ENCODE results near the gene DHRS7B.
"Not testable (repeated sequence)": the region's sequence is repeated elsewhere in the genome, so short reads cannot be mapped to it uniquely, and the experiment has no call there.

The DHRS7B gene

DNA sequence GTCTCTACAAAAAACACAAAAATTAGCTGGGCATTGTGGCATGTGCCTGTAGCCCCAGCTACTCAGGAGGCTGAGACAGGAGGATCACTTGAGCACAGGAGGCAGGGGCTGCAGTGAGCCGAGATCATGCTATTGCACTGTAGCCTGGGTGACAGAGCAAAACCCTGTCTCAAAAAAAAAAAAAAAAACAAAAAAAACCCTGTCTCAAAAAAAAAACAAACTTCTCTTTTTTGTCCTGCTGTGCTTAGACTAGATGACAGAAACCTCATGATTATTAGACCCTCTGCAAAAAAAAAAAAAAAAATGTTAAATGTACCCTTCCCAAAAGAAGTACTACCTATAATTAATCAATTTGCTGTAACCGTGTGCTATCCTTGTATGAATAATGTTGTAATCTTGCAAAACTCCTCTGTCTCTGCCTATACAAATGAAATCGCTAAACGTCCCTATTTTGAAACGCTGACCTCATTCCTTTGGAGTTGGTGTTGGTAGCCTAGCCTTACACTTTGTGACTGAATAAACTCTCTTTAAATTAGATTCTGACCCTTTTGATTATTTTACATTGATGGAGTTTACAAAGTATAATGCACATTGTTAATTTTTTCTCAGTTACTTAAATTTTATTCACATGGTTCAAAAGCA lies 13.6 kb upstream of the DHRS7B start:
- Histone ChIP-seq H3K18ac (ENCODE audit: low read length) (no peak overlapping the region), H4K8ac (ENCODE audit: low read depth, low read length) (no peak overlapping the region), H3K14ac (ENCODE audit: low read length) (no peak overlapping the region), H3K79me1 (ENCODE audit: low read length) (no peaks in the 10 kb centered on the region), H3K27me3 (ENCODE audit: insufficient read depth, low read length) (no peaks in the 10 kb centered on the region), H3K23ac (ENCODE audit: low read length) (no peak overlapping the region), H2BK5ac (ENCODE audit: low read depth, low read length, poor library complexity) (no peak overlapping the region), H3K9ac (ENCODE audit: low read length) (no peak overlapping the region), H3K9me3 (ENCODE audit: insufficient read depth, low read depth, low read length) (no peaks in the 10 kb centered on the region), H4K12ac (ENCODE audit: low read depth, low read length) (no peak overlapping the region), H3K79me2 (ENCODE audit: control insufficient read depth, insufficient read depth, low read length, poor library complexity) (no peaks in the 10 kb centered on the region), H3K4me3 (ENCODE audit: low read depth, low read length) (no peak overlapping the region), H2BK12ac (ENCODE audit: low read length) (no peak overlapping the region), H3K27ac (ENCODE audit: low read depth, low read length) (no peak overlapping the region), H3K36me3 (ENCODE audit: control insufficient read depth in 1 of 2, insufficient read depth in 2 of 2, low read length in 2 of 2) (no peaks in the 10 kb centered on the region), H3K4me1 (ENCODE audit: control insufficient read depth in 1 of 2, insufficient read depth in 2 of 2, low read length in 2 of 2) (no peaks in the 10 kb centered on the region), H3K4ac (ENCODE audit: low read depth, low read length) (no peak overlapping the region), H3K4me2 (ENCODE audit: low read length) (no peak overlapping the region), H4K91ac (ENCODE audit: low read depth, low read length) (no peak overlapping the region), H2BK120ac (ENCODE audit: insufficient read depth, low read length, poor library complexity) (no peak overlapping the region), H2AK5ac (ENCODE audit: low read length) (no peak overlapping the region), H2AFZ (ENCODE audit: insufficient read depth, low read length, poor library complexity) (no peak overlapping the region)
- no peak for DNase-seq
- WGBS (ENCODE audit: extremely low coverage, insufficient coverage, insufficient read length), result no CpG with 5 or more reads among the region's 5 CpGs

- Histone ChIP-seq H3K4me3 (ENCODE audit: low read depth, low read length) (no peak overlapping the region), H3K27me3 (ENCODE audit: insufficient read depth, low read length) (no peaks in the 10 kb centered on the region), H2BK5ac (ENCODE audit: low read depth, low read length, poor library complexity) (no peak overlapping the region), H4K91ac (ENCODE audit: low read depth, low read length) (no peak overlapping the region), H3K23ac (ENCODE audit: low read length) (no peak overlapping the region), H3K36me3 (ENCODE audit: control insufficient read depth in 1 of 2, insufficient read depth in 2 of 2, low read length in 2 of 2) (no peaks in the 10 kb centered on the region), H3K18ac (ENCODE audit: low read length) (no peak overlapping the region), H3K9ac (ENCODE audit: low read length) (no peak overlapping the region), H3K4me1 (ENCODE audit: control insufficient read depth in 1 of 2, insufficient read depth in 2 of 2, low read length in 2 of 2) (no peaks in the 10 kb centered on the region), H2AFZ (ENCODE audit: insufficient read depth, low read length, poor library complexity) (no peak overlapping the region), H4K12ac (ENCODE audit: low read depth, low read length) (no peak overlapping the region), H3K4me2 (ENCODE audit: low read length) (no peak overlapping the region), H3K9me3 (ENCODE audit: insufficient read depth, low read depth, low read length) (no peaks in the 10 kb centered on the region), H3K14ac (ENCODE audit: low read length) (no peak overlapping the region), H3K79me2 (ENCODE audit: control insufficient read depth, insufficient read depth, low read length, poor library complexity) (no peaks in the 10 kb centered on the region), H2BK120ac (ENCODE audit: insufficient read depth, low read length, poor library complexity) (no peak overlapping the region), H4K8ac (ENCODE audit: low read depth, low read length) (no peak overlapping the region), H2BK12ac (ENCODE audit: low read length) (no peak overlapping the region), H3K4ac (ENCODE audit: low read depth, low read length) (no peak overlapping the region), H3K27ac (ENCODE audit: low read depth, low read length) (no peak overlapping the region), H3K79me1 (ENCODE audit: low read length) (no peaks in the 10 kb centered on the region), H2AK5ac (ENCODE audit: low read length) (no peak overlapping the region)
- DNase-seq, result no peak
- WGBS (ENCODE audit: extremely low coverage, insufficient coverage, insufficient read length), result no CpG with 5 or more reads among the region's 1 CpG
Observed at GRCh38 chr17:21113716-21114115, 13.0 kb upstream of the DHRS7B start.

DNA sequence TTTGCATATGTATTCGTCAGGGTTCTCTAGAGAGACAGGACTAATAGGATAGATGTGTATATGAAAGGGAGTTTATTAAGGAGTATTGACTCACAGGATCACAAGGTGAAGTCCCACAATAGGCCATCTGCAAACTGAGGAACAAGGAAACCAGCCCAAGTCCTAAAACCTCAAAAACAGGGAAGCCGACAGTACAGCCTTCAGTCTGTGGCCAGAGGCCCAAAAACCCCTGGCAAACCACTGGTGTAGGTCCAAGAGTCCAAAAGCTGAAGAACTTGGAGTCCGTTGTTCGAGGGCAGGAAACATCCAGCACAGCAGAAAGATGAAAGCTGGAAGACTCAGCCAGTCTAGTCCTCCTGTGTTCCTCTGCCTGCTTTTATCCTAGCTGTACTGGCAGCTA lies 12.0 kb upstream of the DHRS7B start:
- peak in 1 of 2 donors; percentile 4 for DNase-seq
- H4K12ac ChIP-seq (ENCODE audit: low read depth, low read length); H3K9me3 ChIP-seq (ENCODE audit: insufficient read depth, low read depth, low read length); H3K79me2 ChIP-seq (ENCODE audit: control insufficient read depth, insufficient read depth, low read length, poor library complexity); H3K79me1 ChIP-seq (ENCODE audit: low read length); H3K9ac ChIP-seq (ENCODE audit: low read length); H3K4me3 ChIP-seq (ENCODE audit: low read depth, low read length); H2AK5ac ChIP-seq (ENCODE audit: low read length); H3K18ac ChIP-seq (ENCODE audit: low read length); H3K36me3 ChIP-seq (ENCODE audit: control insufficient read depth in 1 of 2, insufficient read depth in 2 of 2, low read length in 2 of 2); H2BK5ac ChIP-seq (ENCODE audit: low read depth, low read length, poor library complexity); H3K4me1 ChIP-seq (ENCODE audit: control insufficient read depth in 1 of 2, insufficient read depth in 2 of 2, low read length in 2 of 2); H3K4me2 ChIP-seq (ENCODE audit: low read length); H3K14ac ChIP-seq (ENCODE audit: low read length); H3K23ac ChIP-seq (ENCODE audit: low read length); H2AFZ ChIP-seq (ENCODE audit: insufficient read depth, low read length, poor library complexity); H2BK12ac ChIP-seq (ENCODE audit: low read length); H4K91ac ChIP-seq (ENCODE audit: low read depth, low read length); H3K4ac ChIP-seq (ENCODE audit: low read depth, low read length); H2BK120ac ChIP-seq (ENCODE audit: insufficient read depth, low read length, poor library complexity); H4K8ac ChIP-seq (ENCODE audit: low read depth, low read length); H3K27ac ChIP-seq (ENCODE audit: low read depth, low read length); H3K27me3 ChIP-seq (ENCODE audit: insufficient read depth, low read length): not testable (repeated sequence)
- WGBS (ENCODE audit: extremely low coverage, insufficient coverage, insufficient read length), result no CpG with 5 or more reads among the region's 4 CpGs

GRCh38 chr17:21119247-21119918 lies 7.4 kb upstream of the DHRS7B start:
- Histone ChIP-seq H3K4me2 (ENCODE audit: low read length) (no peak overlapping the region), H4K8ac (ENCODE audit: low read depth, low read length) (peak overlapping the region; percentile 37), H3K4me1 (ENCODE audit: control insufficient read depth in 1 of 2, insufficient read depth in 2 of 2, low read length in 2 of 2) (peaks cover 0 to 3% of the 10 kb centered on the region in 2 experiments), H2AFZ (ENCODE audit: insufficient read depth, low read length, poor library complexity) (no peak overlapping the region), H3K79me1 (ENCODE audit: low read length) (no peaks in the 10 kb centered on the region), H3K18ac (ENCODE audit: low read length) (no peak overlapping the region), H3K36me3 (ENCODE audit: control insufficient read depth in 1 of 2, insufficient read depth in 2 of 2, low read length in 2 of 2) (no peaks in the 10 kb centered on the region), H2BK5ac (ENCODE audit: low read depth, low read length, poor library complexity) (no peak overlapping the region), H2AK5ac (ENCODE audit: low read length) (no peak overlapping the region), H3K9ac (ENCODE audit: low read length) (no peak overlapping the region), H3K4me3 (ENCODE audit: low read depth, low read length) (no peak overlapping the region), H3K14ac (ENCODE audit: low read length) (no peak overlapping the region), H4K91ac (ENCODE audit: low read depth, low read length) (no peak overlapping the region), H3K4ac (ENCODE audit: low read depth, low read length) (no peak overlapping the region), H3K9me3 (ENCODE audit: insufficient read depth, low read depth, low read length) (no peaks in the 10 kb centered on the region), H2BK120ac (ENCODE audit: insufficient read depth, low read length, poor library complexity) (no peak overlapping the region), H3K27ac (ENCODE audit: low read depth, low read length) (no peak overlapping the region), H3K23ac (ENCODE audit: low read length) (no peak overlapping the region), H4K12ac (ENCODE audit: low read depth, low read length) (no peak overlapping the region), H3K79me2 (ENCODE audit: control insufficient read depth, insufficient read depth, low read length, poor library complexity) (no peaks in the 10 kb centered on the region), H2BK12ac (ENCODE audit: low read length) (no peak overlapping the region), H3K27me3 (ENCODE audit: insufficient read depth, low read length) (no peaks in the 10 kb centered on the region)
- no CpG with 5 or more reads among the region's 25 CpGs for WGBS (ENCODE audit: extremely low coverage, insufficient coverage, insufficient read length)
- DNase-seq, result peak; percentile 27 to 75
